Tibial nerve (tissue), 3 donors: ENCODE data around the gene EPHB4.

Experiments used
- CTCF ChIP-seq, 5 experiments: fragments of 200-600 bp in 3 of 5; fragments of 450-650 bp in 2 of 5; sonication (generic) in 3 of 5; IDR thresholded peaks; one replicate each; pipeline ENCODE4 v1.5.1; 2016 to 2019; ENCODE audit warnings: antibody characterized with exemption in 5 of 5, mild to moderate bottlenecking in 3 of 5, moderate library complexity in 2 of 5
- POLR2A ChIP-seq, 2 donors: fragments of 450-650 bp; IDR thresholded peaks; one replicate each; pipeline ENCODE4 v1.6.1; 2017; ENCODE audit warnings: antibody characterized with exemption in 2 of 2, mild to moderate bottlenecking in 2 of 2, moderate library complexity in 2 of 2

GRCh38 chr7:100764841-100765240 is 62.5 kb downstream of the EPHB4 start:
- TF ChIP-seq CTCF (IDR thresholded peaks at IDR 0.05) (no peak), POLR2A (IDR thresholded peaks at IDR 0.05) (no peak)
